Colonic mucosa (tissue), 4 donors: ENCODE measurements around the gene PARN. TPM values are rescaled to one million over a fixed set of nuclear protein-coding genes. Genes with fewer than 3 reads are reported as not detected.

ENCODE experiments used
- DNase-seq: peaks from one replicate; pipeline ENCODE4 v3.0.0-alpha.2; 2020
- H3K27ac ChIP-seq: fragments of 200-600 bp; one replicate; pipeline ENCODE4 v1.8.0; 2021
- H3K27me3 ChIP-seq: fragments of 200-600 bp; one replicate; pipeline ENCODE4 v1.8.0; 2021
- H3K36me3 ChIP-seq: fragments of 200-600 bp; one replicate; pipeline ENCODE4 v1.8.0; 2021
- H3K4me1 ChIP-seq: fragments of 200-600 bp; one replicate; pipeline ENCODE4 v1.8.0; 2021; ENCODE audit warnings: mild to moderate bottlenecking
- H3K4me3 ChIP-seq: fragments of 200-600 bp; one replicate; pipeline ENCODE4 v1.8.0; 2021
- H3K9ac ChIP-seq, 2 donors: one replicate each; pipeline ENCODE4 v1.7.0; 2013; ENCODE audit warnings: control low read depth in 2 of 2, low read depth in 2 of 2, low read length in 2 of 2
- H3K9me3 ChIP-seq: fragments of 200-600 bp; one replicate; pipeline ENCODE4 v1.8.0; 2021
- CTCF ChIP-seq: fragments of 200-600 bp; IDR thresholded peaks from one replicate; pipeline ENCODE4 v1.8.0; 2022; ENCODE audit warnings: antibody characterized with exemption, mild to moderate bottlenecking
- intact Hi-C: fragments of 100-400 bp; cut with DNase I; formaldehyde crosslinking; loops from one replicate; pipeline ENCODE4 v1.14.1; 2022
- total RNA-seq, 2 donors: library from RNA; stranded (reverse); fragmentation: NEBNext Ultra II Directional in 1 of 2; extraction: Animal tissue kit (Norgen Biotek cat#: 25700) in 1 of 2; gene quantifications; one replicate each; pipeline ENCODE4 v1.2.1, GENCODE V29; 2021
- donor health status: healthy.
- donor health status: DM: no; HTN: no; CAD: no.
- donor health status: DM: no; HTN: no; CAD: no.

The PARN gene
- total RNA-seq: 10 to 100 TPM; 24.2 to 25.6 TPM

- H3K9me3 ChIP-seq: no peaks in the 10 kb centered on the region
- H3K9ac ChIP-seq: peak within 1 kb of the TSS; percentile 90 to 98
- peak within 1 kb of the TSS; percentile 81 for H3K4me3 ChIP-seq
- peak; percentile 98 for DNase-seq
- H3K4me1 ChIP-seq: peaks cover 8% of the 10 kb centered on the region
- intact Hi-C loops: no loop called here
- no peaks in the 10 kb centered on the region for H3K27me3 ChIP-seq
- H3K36me3 ChIP-seq: no peaks in the 10 kb centered on the region
- peak within 1 kb of the TSS; percentile 92 for H3K27ac ChIP-seq
- no peak for TF ChIP-seq CTCF
These were observed at the start of gene PARN for GRCh38 chr16:14629919-14630619. Gene PARN, minus strand, starts transcription at chr16:14630260. Its CDS starts 135 bp downstream, at chr16:14630125.

- DNase-seq: no peak
These were observed 48.9 kb upstream of the PARN start for GRCh38 chr16:14678748-14679497.

GRCh38 chr16:14677627-14678026 is 47.6 kb upstream of the PARN start:
- no peaks in the 10 kb centered on the region for H3K9me3 ChIP-seq
- intact Hi-C loops: no loop called here
- no peak overlapping the region for H3K4me3 ChIP-seq
- H3K9ac ChIP-seq: no peak overlapping the region
- H3K36me3 ChIP-seq: no peaks in the 10 kb centered on the region
- H3K4me1 ChIP-seq: no peaks in the 10 kb centered on the region
- H3K27ac ChIP-seq: no peak overlapping the region
- no peaks in the 10 kb centered on the region for H3K27me3 ChIP-seq
- no peak for TF ChIP-seq CTCF
- no peak for DNase-seq

More at GRCh38 chr16:14678748-14679497, 48.9 kb upstream of the PARN start:
- Histone ChIP-seq H3K36me3 (no peaks in the 10 kb centered on the region), H3K27me3 (no peaks in the 10 kb centered on the region), H3K4me1 (no peaks in the 10 kb centered on the region), H3K27ac (no peak overlapping the region), H3K9me3 (no peaks in the 10 kb centered on the region), H3K9ac (no peak overlapping the region), H3K4me3 (no peak overlapping the region)
- no peak for TF ChIP-seq CTCF
- intact Hi-C loops: no loop called here

GRCh38 chr16:14676633-14677032 is 46.6 kb upstream of the PARN start:
- H3K9me3 ChIP-seq: no peaks in the 10 kb centered on the region
- no peak for DNase-seq
- H3K27ac ChIP-seq: no peak overlapping the region
- H3K36me3 ChIP-seq: no peaks in the 10 kb centered on the region
- peaks cover 3% of the 10 kb centered on the region for H3K4me1 ChIP-seq
- no peak overlapping the region for H3K9ac ChIP-seq
- no peak for TF ChIP-seq CTCF
- no peaks in the 10 kb centered on the region for H3K27me3 ChIP-seq
- intact Hi-C loops: no loop called here
- H3K4me3 ChIP-seq: no peak overlapping the region

GRCh38 chr16:14672403-14672971 is 42.4 kb upstream of the PARN start:
- Histone ChIP-seq H3K9me3 (no peaks in the 10 kb centered on the region), H3K4me1 (peaks cover 3% of the 10 kb centered on the region), H3K27ac (peak overlapping the region; percentile 81), H3K27me3 (no peaks in the 10 kb centered on the region), H3K36me3 (no peaks in the 10 kb centered on the region), H3K4me3 (no peak overlapping the region), H3K9ac (peak overlapping the region in 1 of 2 donors; percentile 63)
- intact Hi-C loops: no loop called here
- no peak for TF ChIP-seq CTCF
- DNase-seq: peak; percentile 77
